H1 (cell line): Measurements from ENCODE around the gene FMO5. TPM values are rescaled to one million over a fixed set of nuclear protein-coding genes. Genes with fewer than 3 reads are reported as not detected.

Source experiments
- CTCF ChIA-PET: fragments of 300-600 bp; sonication (Branson Sonifier 250); formaldehyde crosslinking; loops from one replicate; lab custom pipeline; 2021; ENCODE audit not compliant: partially characterized antibody; lab: Charles Lee
- POLR2A ChIA-PET: fragments of 300-600 bp; sonication (Branson Sonifier 250); formaldehyde crosslinking; loops from one replicate; lab custom pipeline; 2021; ENCODE audit warnings: inconsistent platforms; ENCODE audit not compliant: partially characterized antibody; lab: Charles Lee
- DNase-seq, 2 experiments: peaks; one replicate each; pipeline versions ENCODE4 v3.0.0 to v3.0.0-alpha.2; 2010 to 2022; ENCODE audit warnings: low spot score in 2 of 2, low read depth in 1 of 2, mixed read lengths in 1 of 2
- FAIRE-seq: peaks from 2 replicates; lab custom pipeline; 2011; peaks lifted over from hg19 to GRCh38; lab: Jason Lieb, UNC
- H2AFZ ChIP-seq: 2 replicates; pipeline ENCODE4 v1.8.1; 2012; ENCODE audit warnings: low read length, inconsistent platforms
- H2AK5ac ChIP-seq: 2 replicates; pipeline ENCODE4 v1.6.1; 2013; ENCODE audit warnings: low read depth, low read length
- H2BK120ac ChIP-seq: replicated peaks from 2 replicates; pipeline ENCODE3; 2013; ENCODE audit warnings: low read depth, low read length, inconsistent platforms
- H2BK12ac ChIP-seq: 2 replicates; pipeline ENCODE4 v1.6.1; 2013; ENCODE audit warnings: low read depth, low read length
- H2BK15ac ChIP-seq: 2 replicates; pipeline ENCODE4 v1.6.1; 2013; ENCODE audit warnings: low read length
- H2BK20ac ChIP-seq: 2 replicates; pipeline ENCODE4 v1.6.1; 2013; ENCODE audit warnings: low read length
- H2BK5ac ChIP-seq: 2 replicates; pipeline ENCODE4 v1.6.1; 2013; ENCODE audit warnings: low read depth, low read length
- H3K14ac ChIP-seq: 2 replicates; pipeline ENCODE4 v1.6.1; 2013; ENCODE audit warnings: inconsistent platforms; ENCODE audit not compliant: insufficient read length
- H3K18ac ChIP-seq: 2 replicates; pipeline ENCODE4 v1.6.1; 2013; ENCODE audit warnings: low read length; ENCODE audit errors: extremely low read depth
- H3K23ac ChIP-seq: 2 replicates; pipeline ENCODE4 v1.6.1; 2013; ENCODE audit warnings: inconsistent platforms; ENCODE audit not compliant: insufficient read length
- H3K23me2 ChIP-seq: 2 replicates; pipeline ENCODE4 v1.6.1; 2013; ENCODE audit warnings: low read depth, low read length
- H3K27ac ChIP-seq: 2 replicates; pipeline ENCODE4 v1.6.1; 2011; ENCODE audit warnings: low read depth, low read length, inconsistent platforms
- H3K27me3 ChIP-seq, 4 experiments: replicated peaks in 1 of 4; 1 replicate in 1 of 4; 2 replicates in 3 of 4; pipeline versions ENCODE4 v1.6.1 to v1.8.1; 2011 to 2013; ENCODE audit warnings: low read length in 3 of 4, mild to moderate bottlenecking in 3 of 4, inconsistent platforms in 2 of 4, mixed read lengths in 2 of 4, moderate library complexity in 1 of 4; ENCODE audit not compliant: control insufficient read depth in 3 of 4, insufficient read depth in 3 of 4; ENCODE audit errors: extremely low read depth in 1 of 4
- H3K36me3 ChIP-seq, 4 experiments: 2 replicates each; pipeline versions ENCODE4 v1.6.1 to v1.8.1; 2011 to 2013; ENCODE audit warnings: mild to moderate bottlenecking in 4 of 4, low read length in 3 of 4, moderate library complexity in 2 of 4, control low read depth in 1 of 4, inconsistent platforms in 1 of 4; ENCODE audit not compliant: insufficient read depth in 4 of 4, control insufficient read depth in 2 of 4
- H3K4ac ChIP-seq: replicated peaks from 2 replicates; pipeline ENCODE3; 2013; ENCODE audit warnings: low read length, low read depth, mixed read lengths, inconsistent platforms; ENCODE audit not compliant: insufficient read length
- H3K4me1 ChIP-seq, 4 experiments: replicated peaks in 1 of 4; 1 replicate in 1 of 4; 2 replicates in 3 of 4; pipeline versions ENCODE4 v1.6.1 to v1.8.1; 2011 to 2013; ENCODE audit warnings: low read length in 3 of 4, inconsistent platforms in 2 of 4, mixed read lengths in 1 of 4; ENCODE audit not compliant: insufficient read depth in 4 of 4, control insufficient read depth in 3 of 4
- H3K4me2 ChIP-seq, 2 experiments: 2 replicates each; pipeline versions ENCODE4 v1.6.1 to v1.8.1; 2011 to 2013; ENCODE audit warnings: low read depth in 2 of 2, low read length in 2 of 2, control low read depth in 1 of 2, inconsistent platforms in 1 of 2, mild to moderate bottlenecking in 1 of 2; ENCODE audit not compliant: insufficient read depth in 1 of 2
- H3K4me3 ChIP-seq, 4 experiments: fragments of 200-600, 300-600 bp in 1 of 4; sonication (generic), shearing (Covaris generic), sonication (Bioruptor Twin) in 1 of 4; 2 replicates each; pipeline versions ENCODE4 v1.5.1 to v1.8.1; 2011 to 2016; ENCODE audit warnings: low read length in 4 of 4, low read depth in 3 of 4, control low read depth in 2 of 4, inconsistent platforms in 2 of 4, mild to moderate bottlenecking in 2 of 4, mixed read lengths in 1 of 4, moderate library complexity in 1 of 4; ENCODE audit not compliant: insufficient read depth in 2 of 4; ENCODE audit errors: extremely low read depth in 1 of 4
- H3K56ac ChIP-seq: replicated peaks from 2 replicates; pipeline ENCODE3; 2013; ENCODE audit warnings: low read depth, mild to moderate bottlenecking, mixed read lengths, low read length, inconsistent platforms; ENCODE audit not compliant: insufficient read length
- H3K79me1 ChIP-seq: 2 replicates; pipeline ENCODE4 v1.6.1; 2013; ENCODE audit warnings: low read depth, low read length, control low read depth
- H3K79me2 ChIP-seq, 2 experiments: 2 replicates each; pipeline versions ENCODE4 v1.6.1 to v1.8.1; 2012 to 2013; ENCODE audit warnings: low read length in 2 of 2, mild to moderate bottlenecking in 2 of 2, inconsistent platforms in 1 of 2; ENCODE audit not compliant: insufficient read depth in 2 of 2, control insufficient read depth in 1 of 2
- H3K9ac ChIP-seq, 4 experiments: replicated peaks in 1 of 4; 1 replicate in 1 of 4; 2 replicates in 3 of 4; pipeline versions ENCODE4 v1.6.1 to v1.8.1; 2011 to 2013; ENCODE audit warnings: low read depth in 3 of 4, low read length in 3 of 4, control low read depth in 2 of 4, mild to moderate bottlenecking in 2 of 4, moderate library complexity in 2 of 4, inconsistent platforms in 1 of 4; ENCODE audit errors: extremely low read depth in 1 of 4
- H3K9me3 ChIP-seq, 2 experiments: 2 replicates each; pipeline versions ENCODE4 v1.6.1 to v1.8.1; 2012 to 2013; ENCODE audit warnings: mild to moderate bottlenecking in 2 of 2, moderate library complexity in 2 of 2, control low read depth in 1 of 2, inconsistent platforms in 1 of 2, low read depth in 1 of 2, low read length in 1 of 2, mixed read lengths in 1 of 2; ENCODE audit not compliant: insufficient read depth in 2 of 2
- H4K20me1 ChIP-seq, 2 experiments: replicated peaks in 1 of 2; 2 replicates each; pipeline versions ENCODE3 to v1.8.1; 2011 to 2013; ENCODE audit warnings: inconsistent platforms in 2 of 2, low read length in 2 of 2, mild to moderate bottlenecking in 1 of 2; ENCODE audit not compliant: insufficient read depth in 2 of 2, control insufficient read depth in 1 of 2
- H4K5ac ChIP-seq: 2 replicates; pipeline ENCODE4 v1.6.1; 2013; ENCODE audit warnings: low read length, low read depth, mixed read lengths, inconsistent platforms; ENCODE audit not compliant: insufficient read length
- H4K8ac ChIP-seq: 2 replicates; pipeline ENCODE4 v1.8.0; 2013; ENCODE audit warnings: mild to moderate bottlenecking, moderate library complexity, low read length, inconsistent platforms; ENCODE audit not compliant: insufficient read depth; ENCODE audit errors: extremely low read depth
- H4K91ac ChIP-seq: replicated peaks from 2 replicates; pipeline ENCODE3; 2013; ENCODE audit warnings: low read length, mixed read lengths, inconsistent platforms; ENCODE audit not compliant: insufficient read length
- CBX5 ChIP-seq: fragments of 300-800, 300-1000 bp; sonication (generic); IDR thresholded peaks from 2 replicates; pipeline ENCODE4 v1.7.1; 2016; ENCODE audit warnings: antibody characterized with exemption, low read length, low read depth
- SAP30 ChIP-seq: fragments of 300-600 bp; sonication (generic); IDR thresholded peaks from 2 replicates; pipeline ENCODE4 v1.7.1; 2012; ENCODE audit warnings: low read length, moderate library complexity, mild to moderate bottlenecking, inconsistent platforms; ENCODE audit not compliant: insufficient read depth, insufficient replicate concordance
- SRF ChIP-seq: IDR thresholded peaks from 2 replicates; pipeline ENCODE4 v1.6.1; 2011; ENCODE audit warnings: mild to moderate bottlenecking, low read depth, low read length, moderate library complexity
- WGBS, 2 experiments: shearing (Covaris generic) in 1 of 2; methylation state at CpG; one replicate each; pipeline versions ENCODE4 v1.1.6 to v1.1.7; 2013 to 2015; ENCODE audit warnings: low lambda C conversion rate in 2 of 2, mixed read lengths in 2 of 2, inconsistent platforms in 1 of 2, low coverage in 1 of 2, missing lambda C conversion rate in 1 of 2; ENCODE audit not compliant: insufficient replicate concordance in 2 of 2, insufficient coverage in 1 of 2, insufficient read length in 1 of 2; ENCODE audit errors: extremely low coverage in 1 of 2, missing lambda C conversion rate in 1 of 2; 5-methylcytosine and 5-hydroxymethylcytosine counted together
- polyA plus RNA-seq, 7 experiments: library from polyadenylated mRNA; depleted of rRNA in 3 of 7; stranded (reverse) in 5 of 7; unstranded in 2 of 7; fragments of >200 nt in 5 of 7; fragments of 200-250 nt in 2 of 7; gene quantifications; 1 replicate in 5 of 7; 2 replicates in 1 of 7; 4 replicates in 1 of 7; pipeline versions ENCODE4 v1.2.1 to v1.2.3, GENCODE V29; 2011 to 2013; ENCODE audit warnings: missing spikeins in 2 of 7, mixed read lengths in 2 of 7
- total RNA-seq: library from RNA; stranded (reverse); fragmentation: NEBNext Ultra II Directional; extraction: Animal tissue kit (Norgen Biotek cat#: 25700); gene quantifications from 2 replicates; pipeline ENCODE4 v1.2.1, GENCODE V29; 2021
- TF ChIP-seq, protein P1 (sequence below): IDR thresholded peaks from 2 replicates; pipeline ENCODE4 v1.6.1; 2012; ENCODE audit warnings: inconsistent platforms

FMO5 gene
- total and polyA plus RNA-seq, 2 of the 8 experiments (the other 6 are each of a cell fraction or from before 2014, with no cell fraction given): 0.27 to 0.34 TPM

DNA sequence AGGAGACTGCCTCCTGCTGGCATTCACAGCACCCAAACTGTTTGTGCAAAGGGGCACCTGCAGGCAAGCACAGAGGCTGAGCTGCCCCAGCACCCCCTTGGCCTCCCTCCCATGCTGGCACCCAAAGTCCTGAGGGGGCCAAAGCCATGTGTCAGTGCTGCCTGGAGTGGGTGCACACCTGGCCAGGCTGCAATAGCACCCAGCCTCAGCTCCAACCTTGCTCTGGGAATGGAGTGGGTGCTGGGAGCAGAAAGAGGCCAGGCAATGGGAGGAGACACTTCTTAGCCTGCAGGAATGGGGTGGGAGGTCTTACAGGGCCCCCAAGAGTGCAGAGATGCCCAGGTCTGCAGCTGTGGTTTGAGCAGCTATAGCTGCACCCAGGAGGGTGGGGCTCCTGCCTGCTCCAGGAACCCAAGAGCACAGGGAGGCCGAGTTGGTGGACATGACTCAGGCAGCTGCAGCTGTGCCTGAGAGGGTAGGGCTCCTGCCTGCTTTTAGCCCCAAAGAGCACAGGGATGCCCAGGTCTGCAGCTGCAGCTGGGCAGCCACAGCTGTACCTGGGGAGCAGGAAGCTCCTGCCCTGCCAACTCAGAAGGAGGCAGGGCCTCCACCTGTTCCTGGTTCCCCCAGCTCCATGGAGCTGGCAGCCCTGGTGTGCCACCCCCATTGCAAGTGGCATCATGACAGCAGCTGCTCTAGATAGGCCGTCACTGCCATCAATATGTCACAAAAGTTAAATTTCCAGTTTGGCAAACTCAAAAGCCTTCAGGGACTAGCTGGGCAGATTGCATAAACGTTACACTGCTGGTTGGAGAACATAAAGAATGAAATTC is 12.0 kb upstream of the FMO5 start:
- no peak overlapping the region for H3K56ac ChIP-seq
- peak overlapping the region; percentile 83 for H3K4ac ChIP-seq
- H3K4me2 ChIP-seq: no peak overlapping the region
- DNase-seq (no peak), FAIRE-seq (no peak)
- H4K5ac ChIP-seq: no peak overlapping the region
- H2BK120ac ChIP-seq: no peak overlapping the region
- H2BK15ac ChIP-seq: peak overlapping the region; percentile 8; the same call in 1 of the 2 replicates
- no peak overlapping the region for H3K4me3 ChIP-seq
- no peak overlapping the region for H3K23ac ChIP-seq
- H3K4me1 ChIP-seq: peaks cover 0 to 10% (median 2%) of the 10 kb centered on the region in 4 experiments; a peak in 2 of 7 replicates
- WGBS, 2 experiments: 86% methylated on average over 3 of the region's 3 CpGs; no CpG with 5 or more reads in 1 of the 2 experiments
- no peak overlapping the region for H4K8ac ChIP-seq
- H2AK5ac ChIP-seq: no peak overlapping the region
- H2BK20ac ChIP-seq: no peak overlapping the region
- H4K91ac ChIP-seq: no peak overlapping the region
- H3K27me3 ChIP-seq: no peaks in the 10 kb centered on the region
- H2BK5ac ChIP-seq: no peak overlapping the region
- H3K9me3 ChIP-seq: peaks cover 10 to 27% of the 10 kb centered on the region in 2 experiments
- H3K79me1 ChIP-seq: no peaks in the 10 kb centered on the region
- H2BK12ac ChIP-seq: 0 out of 2 replicates have a peak overlapping the region, but pooled peaks have one; percentile 9
- no peak overlapping the region for H3K14ac ChIP-seq
- ChIA-PET POLR2A (interaction anchor here (1.3 to 3.4 kb wide), 2 partner anchors 20 to 152 kb away, joined by 3 to 19 read pairs; no protein-coding TSS in a partner anchor), CTCF (interaction anchor here (0.8 to 1.0 kb wide), 3 partner anchors 14 to 49 kb away, joined by 3 read pairs; no protein-coding TSS in a partner anchor)
- H3K9ac ChIP-seq: no peak overlapping the region
- no peak overlapping the region for H2AFZ ChIP-seq
- no peak overlapping the region for H3K27ac ChIP-seq
- no peaks in the 10 kb centered on the region; the same call in 1 of the 2 replicates for H3K23me2 ChIP-seq
- no peaks in the 10 kb centered on the region for H3K79me2 ChIP-seq
- no peaks in the 10 kb centered on the region for H4K20me1 ChIP-seq
- H3K18ac ChIP-seq: no peak overlapping the region
- TF ChIP-seq CBX5 (no peak), SAP30 (no peak), SRF (no peak)
- TF ChIP-seq, protein P1, sequence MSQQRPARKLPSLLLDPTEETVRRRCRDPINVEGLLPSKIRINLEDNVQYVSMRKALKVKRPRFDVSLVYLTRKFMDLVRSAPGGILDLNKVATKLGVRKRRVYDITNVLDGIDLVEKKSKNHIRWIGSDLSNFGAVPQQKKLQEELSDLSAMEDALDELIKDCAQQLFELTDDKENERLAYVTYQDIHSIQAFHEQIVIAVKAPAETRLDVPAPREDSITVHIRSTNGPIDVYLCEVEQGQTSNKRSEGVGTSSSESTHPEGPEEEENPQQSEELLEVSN: no peak
- H3K36me3 ChIP-seq: no peaks in the 10 kb centered on the region
